ENCODE results near the gene ESPN. TPM values are rescaled to one million over a fixed set of nuclear protein-coding genes. Genes with fewer than 3 reads are reported as not detected.

Gene ESPN
- total RNA-seq, 2 donors from 2014 or later = 74.3 to 98.0 TPM

- TF ChIP-seq CTCF (IDR thresholded peaks at IDR 0.05) = no peak
- no peak for DNase-seq
- Histone ChIP-seq H3K27me3 (no peaks in the 10 kb centered on the region), H3K36me3 (no peaks in the 10 kb centered on the region), H3K27ac (no peak overlapping the region), H3K9me3 (no peaks in the 10 kb centered on the region), H3K4me1 (no peaks in the 10 kb centered on the region), H3K9ac (ENCODE audit: low read depth in 2 of 2, low read length in 2 of 2) (no peak overlapping the region), H3K4me3 (no peak overlapping the region)
- intact Hi-C loops (cut with DNase I) = no loop called here
These were observed 42.2 kb downstream of the ESPN start for GRCh38 chr1:6466751-6467150.

- H3K4me3 ChIP-seq = no peak overlapping the region
- no peak for DNase-seq
- H3K36me3 ChIP-seq = no peaks in the 10 kb centered on the region
- H3K27ac ChIP-seq = no peak overlapping the region
- TF ChIP-seq CTCF (IDR thresholded peaks at IDR 0.05) = no peak
- no peaks in the 10 kb centered on the region for H3K9me3 ChIP-seq
- H3K9ac ChIP-seq (ENCODE audit: low read depth in 2 of 2, low read length in 2 of 2) = no peak overlapping the region
- intact Hi-C loops (cut with DNase I) = no loop called here
- H3K27me3 ChIP-seq = no peaks in the 10 kb centered on the region
- H3K4me1 ChIP-seq = no peaks in the 10 kb centered on the region
These were observed 42.6 kb downstream of the ESPN start for GRCh38 chr1:6467224-6467623.

DNA sequence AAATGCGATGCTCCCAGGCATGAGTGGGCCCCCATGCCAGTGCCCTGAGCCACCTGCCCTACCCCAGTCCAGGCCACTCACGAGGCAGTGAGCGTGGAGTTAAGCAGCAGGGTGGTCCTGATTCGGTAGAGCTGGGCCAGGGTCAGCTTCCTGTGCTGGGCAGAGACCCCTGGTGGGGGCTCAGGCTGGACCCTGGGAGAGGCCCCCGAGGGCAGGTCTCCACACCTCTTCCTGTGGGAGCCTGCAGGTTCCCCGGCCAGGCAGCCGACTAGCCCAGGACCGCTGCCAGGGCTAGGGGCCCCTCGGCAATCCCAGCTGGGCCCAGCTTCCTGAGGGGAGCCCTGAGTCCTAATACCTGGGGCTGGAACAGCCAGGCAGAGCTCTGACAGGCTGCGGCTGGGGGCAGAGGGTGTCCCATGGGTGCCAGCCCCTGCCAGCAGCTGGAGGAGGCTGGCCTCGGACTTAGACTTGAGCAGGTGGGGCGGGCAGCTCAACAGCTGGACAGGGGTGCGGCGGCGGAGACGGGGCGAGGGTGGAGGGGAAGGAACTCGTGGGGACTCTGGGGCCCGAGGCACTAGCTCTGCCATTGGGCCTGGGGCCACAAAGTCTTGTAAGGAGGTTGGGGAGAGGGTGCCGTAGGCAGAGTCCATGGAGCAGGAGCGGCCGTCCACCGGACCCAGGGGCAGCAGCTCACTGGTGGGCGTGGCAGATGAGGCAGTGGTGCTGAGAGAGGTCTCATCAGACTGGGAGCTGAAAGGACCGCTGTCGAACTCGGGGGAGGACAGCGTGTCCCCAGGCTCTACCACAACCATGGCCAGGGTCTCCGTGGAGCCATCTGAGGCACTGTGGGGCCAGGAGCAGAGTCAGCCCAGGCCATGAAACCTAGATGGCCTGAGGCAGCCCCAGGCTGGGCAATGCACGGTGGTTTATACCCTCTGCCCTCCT, 43.4 kb downstream of the ESPN start:
- intact Hi-C loops (cut with DNase I) = no loop called here
- Histone ChIP-seq H3K4me1 (no peaks in the 10 kb centered on the region), H3K36me3 (no peaks in the 10 kb centered on the region), H3K27ac (no peak overlapping the region), H3K9ac (ENCODE audit: low read depth in 2 of 2, low read length in 2 of 2) (no peak overlapping the region), H3K27me3 (no peaks in the 10 kb centered on the region), H3K9me3 (no peaks in the 10 kb centered on the region), H3K4me3 (no peak overlapping the region)
- no peak for DNase-seq
- TF ChIP-seq CTCF (IDR thresholded peaks at IDR 0.05) = no peak

DNA sequence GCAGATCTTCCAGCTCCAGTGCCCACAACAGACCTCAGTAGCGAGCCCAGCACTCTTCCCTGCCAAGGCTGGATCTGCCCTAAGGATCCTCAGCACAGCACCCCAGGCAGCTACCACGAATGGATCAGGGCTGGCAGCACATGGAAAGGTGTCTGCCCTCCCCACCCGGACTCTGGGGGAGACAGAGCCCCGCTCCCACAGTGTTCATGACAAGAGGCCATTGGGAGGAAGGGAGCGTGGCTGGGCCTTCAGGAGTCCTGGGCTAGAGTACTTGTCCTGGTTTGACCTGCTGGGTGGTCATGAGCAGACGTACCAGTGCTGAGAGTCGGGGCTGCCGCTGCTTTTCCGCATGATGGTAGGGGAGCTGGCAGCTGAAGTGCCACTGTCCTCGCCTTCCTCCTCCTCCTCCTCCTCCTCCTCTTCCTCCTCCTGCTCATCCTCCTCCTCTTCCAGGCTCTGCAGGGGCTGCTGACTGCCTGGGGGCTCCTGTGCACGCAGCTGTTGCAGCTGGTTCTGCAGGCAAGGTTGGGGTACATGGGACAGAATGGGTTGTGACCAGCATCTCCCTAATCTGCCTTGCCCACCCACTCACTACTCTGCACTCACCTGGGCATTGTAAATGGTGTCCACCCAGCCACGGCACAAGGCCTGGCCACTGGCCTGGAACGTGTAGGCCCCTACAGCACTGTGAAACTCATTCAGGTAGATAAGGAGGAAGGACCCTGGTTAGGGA, 44.3 kb downstream of the ESPN start:
- intact Hi-C loops (cut with DNase I) = no loop called here

More for the DNA sequence above, 44.3 kb downstream of the ESPN start:
- H3K27me3 ChIP-seq = no peaks in the 10 kb centered on the region
- H3K36me3 ChIP-seq = no peaks in the 10 kb centered on the region
- no peak overlapping the region for H3K27ac ChIP-seq
- H3K4me1 ChIP-seq = no peaks in the 10 kb centered on the region
- TF ChIP-seq CTCF (IDR thresholded peaks at IDR 0.05) = no peak
- H3K4me3 ChIP-seq = no peak overlapping the region
- no peak overlapping the region for H3K9ac ChIP-seq (ENCODE audit: low read depth in 2 of 2, low read length in 2 of 2)
- H3K9me3 ChIP-seq = no peaks in the 10 kb centered on the region
- no peak for DNase-seq

All from colonic mucosa (tissue), 4 donors.